ENCODE results near the gene C2orf72.
"Not testable (repeated sequence)": the region's sequence is repeated elsewhere in the genome, so short reads cannot be mapped to it uniquely, and the experiment has no call there.

C2orf72 gene

GRCh38 chr2:231015926-231016325 lies 21.4 kb upstream of the C2orf72 start:
- DNase-seq, result no peak

GRCh38 chr2:231016566-231017230 lies 20.6 kb upstream of the C2orf72 start:
- no peak for DNase-seq

- DNase-seq, result no peak
These were observed 20.1 kb upstream of the C2orf72 start for GRCh38 chr2:231017231-231017598.

- DNase-seq, result no peak
These were observed 19.1 kb upstream of the C2orf72 start for GRCh38 chr2:231018184-231018583.

GRCh38 chr2:231025059-231025458 lies 12.3 kb upstream of the C2orf72 start:
- DNase-seq, result not testable (repeated sequence)

- DNase-seq, result no peak
These were observed 8.4 kb upstream of the C2orf72 start for GRCh38 chr2:231028889-231029288.

GRCh38 chr2:231029563-231029962 lies 7.8 kb upstream of the C2orf72 start:
- no peak for DNase-seq

- no peak for DNase-seq
These were observed 6.6 kb upstream of the C2orf72 start for GRCh38 chr2:231030725-231031124.

GRCh38 chr2:231032575-231033140 lies 4.7 kb upstream of the C2orf72 start:
- DNase-seq, result no peak

- DNase-seq, result no peak
These were observed 3.9 kb upstream of the C2orf72 start for GRCh38 chr2:231033147-231034132.

GRCh38 chr2:231034291-231034882 lies 2.9 kb upstream of the C2orf72 start:
- no peak for DNase-seq

GRCh38 chr2:231036131-231036530 lies 1.2 kb upstream of the C2orf72 start:
- DNase-seq, result no peak

GRCh38 chr2:231036578-231037106 lies 681 bp upstream of the C2orf72 start:
- DNase-seq, result no peak

GRCh38 chr2:231037731-231038482 lies 584 bp downstream of the C2orf72 start:
- no peak for DNase-seq

- no peak for DNase-seq
These were observed 1.4 kb downstream of the C2orf72 start for GRCh38 chr2:231038483-231039293.

- no peak for DNase-seq
These were observed 2.0 kb downstream of the C2orf72 start for GRCh38 chr2:231039294-231039664.

GRCh38 chr2:231039821-231040364 lies 2.6 kb downstream of the C2orf72 start:
- no peak for DNase-seq

GRCh38 chr2:231041061-231041689 lies 3.9 kb downstream of the C2orf72 start:
- DNase-seq, result no peak

GRCh38 chr2:231043796-231044195 lies 6.5 kb downstream of the C2orf72 start:
- DNase-seq, result no peak

GRCh38 chr2:231046916-231047273 lies 9.6 kb downstream of the C2orf72 start:
- DNase-seq, result no peak
